ENCODE results near the gene CCDC197. TPM values are rescaled to one million over a fixed set of nuclear protein-coding genes. Genes with fewer than 3 reads are reported as not detected.

CCDC197 gene
- total and polyA plus RNA-seq, 2 of the 4 experiments (the other 2 are of a cell fraction), result not detected

DNA sequence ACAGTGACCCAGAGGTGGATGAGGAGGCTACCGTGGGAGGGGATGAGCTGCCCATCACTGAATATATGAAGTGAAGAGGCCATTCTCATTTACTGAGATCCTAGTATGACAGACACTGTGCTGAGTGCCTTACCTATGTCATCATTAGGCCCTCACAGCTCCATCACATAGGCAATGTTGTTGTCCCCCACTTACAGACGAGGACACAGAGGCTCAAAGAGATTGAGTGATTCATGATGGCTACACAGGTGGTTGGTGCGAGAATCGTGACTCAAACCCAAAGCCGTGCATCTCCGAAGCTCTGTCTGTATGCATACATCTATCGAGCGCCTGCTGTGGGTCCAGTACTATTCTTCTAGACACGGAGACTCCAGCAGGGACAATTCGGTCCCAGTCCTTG is 5.9 kb upstream of the CCDC197 start:
- DNase-seq (no peak), ATAC-seq (ENCODE audit: low read depth) (no peak)
- Histone ChIP-seq H3K9me3 (ENCODE audit: control insufficient read depth, insufficient read depth, low read length) (no peaks in the 10 kb centered on the region), H3K14ac (replicated peaks; ENCODE audit: low read depth, low read length) (no peak overlapping the region), H4K5ac (ENCODE audit: low read depth, low read length) (no peak overlapping the region), H3K18ac (ENCODE audit: low read depth, low read length) (no peak overlapping the region), H3K27me3 (ENCODE audit: control insufficient read depth, insufficient read depth, low read length) (peaks cover 5% of the 10 kb centered on the region; the same call in 1 of the 2 replicates), H2AK9ac (replicated peaks; ENCODE audit: low read depth, low read length, poor library complexity) (no peak overlapping the region), H4K20me1 (ENCODE audit: insufficient read depth, low read length) (no peaks in the 10 kb centered on the region), H2BK120ac (ENCODE audit: low read depth, low read length) (no peak overlapping the region), H2BK5ac (ENCODE audit: low read depth, low read length, poor library complexity, severe bottlenecking) (no peak overlapping the region), H3K4ac (ENCODE audit: low read depth, low read length) (no peak overlapping the region; the same call in 1 of the 2 replicates), H4K91ac (ENCODE audit: insufficient read depth, low read depth, low read length) (no peak overlapping the region), H2AK5ac (ENCODE audit: low read depth, low read length) (no peak overlapping the region), H2BK15ac (ENCODE audit: low read depth, low read length) (no peak overlapping the region), H3K9ac (ENCODE audit: low read depth, low read length) (no peak overlapping the region), H4K8ac (ENCODE audit: low read depth in 2 of 2, low read length in 2 of 2) (no peak overlapping the region), H3K56ac (ENCODE audit: extremely low read depth, insufficient read depth, low read length) (no peak overlapping the region), H3K79me1 (ENCODE audit: low read depth in 1 of 2, low read length in 2 of 2) (no peaks in the 10 kb centered on the region), H3K4me3 (ENCODE audit: insufficient read depth, low read depth, low read length) (no peak overlapping the region), H2BK20ac (ENCODE audit: low read depth, low read length) (no peak overlapping the region), H3K9me1 (ENCODE audit: insufficient read depth, low read length) (no peaks in the 10 kb centered on the region; the same call in 1 of the 2 replicates), H3K4me1 (ENCODE audit: control insufficient read depth, insufficient read depth, low read length) (peaks cover 13% of the 10 kb centered on the region), H3K23ac (ENCODE audit: low read depth, low read length) (no peak overlapping the region), H3K4me2 (ENCODE audit: low read depth, low read length) (no peak overlapping the region), H3K36me3 (ENCODE audit: control insufficient read depth, insufficient read depth, low read length) (no peaks in the 10 kb centered on the region), H3K27ac (ENCODE audit: insufficient read depth, low read length) (no peak overlapping the region), H2AFZ (replicated peaks; ENCODE audit: low read length, poor library complexity) (no peak overlapping the region)
- in situ Hi-C loops (cut with MboI; ENCODE audit: low sequenced_read_pairs), result no loop called here
- TF ChIP-seq BHLHE40 (IDR thresholded peaks at IDR 0.05; ENCODE audit: low read depth, low read length), result no peak
- ChIA-PET CTCF (interaction anchor here (1.4 to 1.7 kb wide), 2 partner anchors 50 to 51 kb away, joined by 3 to 7 read pairs; no protein-coding TSS in a partner anchor), POLR2A (ENCODE audit: unreplicated experiment) (no interaction called here)
- 77% methylated on average over 9 of the region's 10 CpGs; no CpG with 5 or more reads in 1 of the 2 experiments for WGBS, 2 experiments (ENCODE audit: extremely low coverage in 2 of 2, insufficient read length in 1 of 2)
- intact Hi-C loops (cut with micrococcal nuclease), result no loop called here
- dilution Hi-C loops (cut with HindIII; ENCODE audit: low sequenced_read_pairs, unreplicated experiment), result no loop called here
- BruUV-seq (replicated peaks), result no TSS peak

All from IMR-90 (cell line).